Neural progenitor cell (in vitro differentiated cells): Measurements from ENCODE around the gene OR2T1.
"Not testable (repeated sequence)": the region's sequence is repeated elsewhere in the genome, so short reads cannot be mapped to it uniquely, and the experiment has no call there.

ENCODE experiments used
- CTCF ChIP-seq: fragments of 200-600 bp; sonication (generic); IDR thresholded peaks from 2 replicates; pipeline ENCODE4 v1.5.1; 2017; ENCODE audit warnings: antibody characterized with exemption, mild to moderate bottlenecking
- EZH2 ChIP-seq: fragments of 200-600 bp; sonication (generic); IDR thresholded peaks from 2 replicates; pipeline ENCODE4 v1.6.1; 2017; ENCODE audit warnings: antibody characterized with exemption, mild to moderate bottlenecking, moderate library complexity

GRCh38 chr1:248455045-248455444, 52.2 kb downstream of the OR2T1 start:
- TF ChIP-seq CTCF, EZH2: not testable (repeated sequence)
